ENCODE measurements around the gene DLK1.

The DLK1 gene

DNA sequence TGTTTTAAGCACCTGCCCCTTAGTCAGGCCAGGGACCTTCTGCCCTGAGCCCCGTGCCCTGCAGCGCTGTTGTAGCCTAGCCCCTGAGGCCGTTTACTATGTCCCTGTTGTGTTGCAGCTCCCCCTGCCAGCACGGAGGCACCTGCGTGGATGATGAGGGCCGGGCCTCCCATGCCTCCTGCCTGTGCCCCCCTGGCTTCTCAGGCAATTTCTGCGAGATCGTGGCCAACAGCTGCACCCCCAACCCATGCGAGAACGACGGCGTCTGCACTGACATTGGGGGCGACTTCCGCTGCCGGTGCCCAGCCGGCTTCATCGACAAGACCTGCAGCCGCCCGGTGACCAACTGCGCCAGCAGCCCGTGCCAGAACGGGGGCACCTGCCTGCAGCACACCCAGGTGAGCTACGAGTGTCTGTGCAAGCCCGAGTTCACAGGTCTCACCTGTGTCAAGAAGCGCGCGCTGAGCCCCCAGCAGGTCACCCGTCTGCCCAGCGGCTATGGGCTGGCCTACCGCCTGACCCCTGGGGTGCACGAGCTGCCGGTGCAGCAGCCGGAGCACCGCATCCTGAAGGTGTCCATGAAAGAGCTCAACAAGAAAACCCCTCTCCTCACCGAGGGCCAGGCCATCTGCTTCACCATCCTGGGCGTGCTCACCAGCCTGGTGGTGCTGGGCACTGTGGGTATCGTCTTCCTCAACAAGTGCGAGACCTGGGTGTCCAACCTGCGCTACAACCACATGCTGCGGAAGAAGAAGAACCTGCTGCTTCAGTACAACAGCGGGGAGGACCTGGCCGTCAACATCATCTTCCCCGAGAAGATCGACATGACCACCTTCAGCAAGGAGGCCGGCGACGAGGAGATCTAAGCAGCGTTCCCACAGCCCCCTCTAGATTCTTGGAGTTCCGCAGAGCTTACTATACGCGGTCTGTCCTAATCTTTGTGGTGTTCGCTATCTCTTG is 7.6 kb downstream of the DLK1 start:
- no peak for DNase-seq

- no peak for DNase-seq
These were observed 8.6 kb downstream of the DLK1 start for GRCh38 chr14:100735271-100735670.

DNA sequence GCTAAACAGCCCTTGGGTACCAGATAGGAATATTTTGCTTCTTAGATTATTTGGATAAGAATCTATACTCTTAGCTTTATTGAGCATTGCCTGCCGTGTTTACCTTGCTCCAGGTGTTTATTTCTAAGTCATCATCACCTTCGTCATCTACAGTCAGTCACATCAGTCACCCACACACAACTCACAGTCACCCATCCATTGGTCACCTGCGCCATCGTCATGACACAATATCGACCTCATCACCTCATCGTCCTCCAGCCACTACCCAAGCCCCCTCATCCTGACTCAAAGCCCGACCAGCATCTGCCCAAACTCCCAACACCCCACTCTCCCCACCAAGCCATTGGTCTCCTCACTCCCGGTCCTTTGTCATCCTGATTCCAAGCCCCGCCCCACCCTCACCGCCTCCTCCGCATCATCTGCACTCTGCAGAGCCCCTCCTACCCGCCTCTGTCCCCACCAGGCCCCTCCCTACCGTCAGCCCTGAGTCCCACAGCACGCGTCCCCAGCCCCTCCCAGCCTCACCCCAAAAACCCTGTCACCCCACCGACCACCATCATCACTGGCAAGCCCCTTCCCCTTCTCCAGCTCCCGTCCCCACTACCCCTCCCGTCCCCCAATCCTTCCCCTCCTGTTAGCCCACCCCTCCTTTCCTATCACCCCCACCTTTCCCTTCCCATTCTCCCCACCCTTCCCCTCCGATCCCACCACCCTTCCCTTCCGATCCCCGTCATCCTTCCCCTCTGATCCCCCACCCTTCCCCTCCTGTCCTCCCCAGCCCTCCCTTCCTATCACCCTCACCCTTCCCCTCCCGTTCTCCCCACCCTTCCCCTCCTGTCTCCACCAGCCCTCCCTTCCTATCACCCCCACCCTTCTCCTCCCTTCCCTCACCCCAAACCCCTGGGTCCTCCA is 9.8 kb downstream of the DLK1 start:
- no peak for DNase-seq

DNA sequence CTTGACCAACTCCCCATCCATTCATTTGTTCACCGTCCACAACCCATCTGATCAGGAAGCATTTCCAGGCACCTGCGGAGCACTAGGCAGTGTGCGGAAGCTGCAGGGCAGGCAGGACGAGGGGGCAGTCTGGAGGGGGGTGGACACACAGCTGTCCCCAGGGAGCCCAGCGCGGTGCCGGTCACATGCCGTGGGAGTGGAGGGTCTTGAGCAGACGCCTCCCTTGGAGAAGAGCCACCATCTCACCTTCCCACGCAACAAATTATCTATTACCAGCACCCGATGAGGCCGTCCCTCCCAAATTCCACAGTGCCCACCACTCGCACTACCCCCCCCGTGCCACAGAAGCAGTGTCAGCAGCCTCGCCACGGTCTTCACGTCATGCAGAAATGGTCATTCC is 10.8 kb downstream of the DLK1 start:
- no peak for DNase-seq

DNA sequence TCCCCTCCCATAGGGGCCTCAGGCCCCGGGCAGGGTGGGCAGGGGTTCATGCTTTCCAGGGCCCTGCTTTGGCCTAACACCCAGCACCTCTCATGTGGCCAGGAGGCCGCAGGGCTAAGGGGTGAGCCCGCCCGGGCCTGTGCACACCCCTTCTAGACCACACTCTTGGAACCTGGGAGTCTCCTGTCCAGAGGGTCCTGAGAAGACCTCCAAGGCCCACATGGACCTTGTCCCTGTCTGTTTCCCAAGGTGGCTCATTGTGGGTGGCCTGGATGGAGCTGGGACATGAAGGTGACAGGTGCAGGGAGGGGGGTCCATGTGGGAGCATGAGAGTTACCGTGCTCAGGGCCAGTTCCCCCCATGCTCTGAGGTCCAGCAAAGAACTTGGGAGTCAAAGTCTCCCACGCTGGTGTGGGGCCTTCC is 11.6 kb downstream of the DLK1 start:
- DNase-seq = no peak

DNA sequence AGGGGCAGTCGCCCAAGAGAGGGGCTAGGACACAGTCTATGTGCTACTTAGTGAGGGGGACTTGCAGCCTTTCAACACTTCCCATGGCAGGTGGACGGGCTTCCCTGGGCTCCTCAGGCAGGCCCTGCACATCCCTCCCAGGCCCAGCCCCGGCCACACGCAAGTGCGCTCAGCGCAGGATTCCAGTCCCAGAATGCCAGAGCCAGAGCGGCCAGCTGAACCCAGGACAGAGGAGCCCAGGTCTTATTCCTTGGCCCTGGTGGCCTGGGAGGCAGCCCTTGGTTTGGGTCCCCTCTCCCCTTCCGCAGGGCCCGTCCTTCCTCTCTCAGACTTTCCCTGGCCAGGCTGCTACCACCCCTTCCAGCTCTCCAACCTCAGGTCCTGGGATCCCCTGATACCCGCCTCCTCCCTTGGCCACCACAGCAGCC is 12.0 kb downstream of the DLK1 start:
- DNase-seq = no peak

GRCh38 chr14:100739306-100739705 is 12.6 kb downstream of the DLK1 start:
- no peak for DNase-seq

- no peak for DNase-seq
These were observed 13.6 kb downstream of the DLK1 start for GRCh38 chr14:100740196-100740825.

DNA sequence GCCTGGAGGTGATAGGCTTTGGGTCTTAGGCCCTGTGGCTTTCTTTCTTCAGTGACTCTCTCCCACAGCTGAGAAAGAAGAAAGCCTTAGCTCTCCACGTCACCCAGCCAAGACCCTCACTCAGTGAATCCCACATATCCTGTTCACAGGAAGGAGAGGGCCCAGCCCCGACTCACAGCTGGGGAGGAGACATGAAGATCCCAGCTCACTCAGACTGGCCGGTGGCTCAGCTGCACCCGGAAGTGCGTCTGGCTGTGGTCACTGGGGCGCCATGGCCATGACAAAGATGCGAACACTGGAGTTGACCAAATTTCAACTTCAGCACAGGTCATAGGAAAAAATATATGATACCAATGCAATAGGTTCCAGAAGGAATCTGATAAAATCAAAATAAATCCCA is 14.2 kb downstream of the DLK1 start:
- DNase-seq = no peak

DNA sequence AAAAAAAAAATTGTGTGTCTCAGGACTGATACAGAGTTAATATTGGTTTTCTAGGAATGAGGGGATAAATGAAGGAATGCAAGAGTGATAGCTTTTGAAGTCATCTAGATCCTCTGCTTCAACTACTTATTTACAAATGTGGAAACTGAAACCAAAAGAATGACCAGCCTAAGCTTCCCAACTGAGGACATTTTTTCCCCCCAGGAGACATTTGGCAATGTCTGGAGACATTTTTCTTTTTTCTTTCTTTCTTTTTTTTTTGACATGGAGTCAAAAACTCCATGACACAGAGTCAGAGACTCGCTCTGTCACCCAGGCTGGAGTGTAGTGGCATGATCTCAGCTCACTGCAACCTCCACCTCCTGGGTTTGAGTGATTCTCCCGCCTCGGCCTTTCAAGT is 15.3 kb downstream of the DLK1 start:
- DNase-seq = no peak

GRCh38 chr14:100746326-100746725 is 19.6 kb downstream of the DLK1 start:
- DNase-seq = no peak

DNA sequence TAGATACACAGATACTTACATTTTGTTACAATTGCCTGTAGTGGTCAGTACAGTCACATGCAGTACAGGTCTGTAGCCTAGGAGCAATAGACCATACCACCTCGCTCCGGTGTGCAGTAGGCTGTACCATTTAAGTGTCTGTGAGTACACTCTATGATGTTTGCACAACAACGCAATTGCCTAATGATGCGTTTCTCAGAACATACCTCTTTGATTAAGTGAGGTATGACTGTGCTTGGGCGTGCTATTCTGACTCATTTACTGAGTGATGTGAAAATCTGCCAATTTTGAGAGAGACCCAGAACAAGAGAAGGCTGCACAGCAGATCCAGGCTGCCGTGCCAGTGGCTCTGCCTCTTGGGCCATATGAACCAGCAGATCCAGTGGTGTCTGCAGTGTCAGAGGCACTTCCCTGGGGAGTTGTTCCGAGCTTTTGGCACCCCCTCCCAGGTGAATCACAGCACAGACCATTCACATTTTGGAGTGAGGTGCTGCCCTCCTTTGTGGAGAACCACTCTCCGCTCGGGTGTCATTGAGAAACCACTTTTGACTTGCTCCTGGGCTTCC is 20.4 kb downstream of the DLK1 start:
- DNase-seq = no peak

GRCh38 chr14:100747736-100748135 is 21.0 kb downstream of the DLK1 start:
- no peak for DNase-seq

- no peak for DNase-seq
These were observed 21.7 kb downstream of the DLK1 start for GRCh38 chr14:100748403-100748802.

GRCh38 chr14:100748944-100749343 is 22.3 kb downstream of the DLK1 start:
- no peak for DNase-seq

- DNase-seq = no peak
These were observed 23.4 kb downstream of the DLK1 start for GRCh38 chr14:100749967-100750597.

GRCh38 chr14:100750762-100751699 is 24.3 kb downstream of the DLK1 start:
- DNase-seq = no peak

DNA sequence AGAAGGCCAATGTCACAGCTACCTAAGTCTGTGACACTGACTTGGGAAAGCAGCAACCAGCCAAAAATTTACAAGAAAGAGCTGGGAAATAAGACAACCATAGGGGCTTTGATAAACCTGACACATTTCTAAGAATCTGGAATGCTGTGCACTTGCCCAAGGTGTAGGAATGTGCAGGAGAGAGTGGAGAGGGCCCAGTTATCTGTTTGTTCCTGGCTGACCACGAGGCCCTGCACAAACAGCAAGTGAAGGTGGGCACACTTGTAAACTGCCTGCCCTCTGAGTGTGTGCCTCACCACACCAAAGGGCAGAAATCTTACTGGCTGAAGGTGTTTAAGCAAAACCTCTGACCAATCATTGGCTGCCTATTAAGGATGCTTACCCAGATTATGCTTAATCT is 27.3 kb downstream of the DLK1 start:
- no peak for DNase-seq

- no peak for DNase-seq
These were observed 29.0 kb downstream of the DLK1 start for GRCh38 chr14:100755649-100756048.

DNA sequence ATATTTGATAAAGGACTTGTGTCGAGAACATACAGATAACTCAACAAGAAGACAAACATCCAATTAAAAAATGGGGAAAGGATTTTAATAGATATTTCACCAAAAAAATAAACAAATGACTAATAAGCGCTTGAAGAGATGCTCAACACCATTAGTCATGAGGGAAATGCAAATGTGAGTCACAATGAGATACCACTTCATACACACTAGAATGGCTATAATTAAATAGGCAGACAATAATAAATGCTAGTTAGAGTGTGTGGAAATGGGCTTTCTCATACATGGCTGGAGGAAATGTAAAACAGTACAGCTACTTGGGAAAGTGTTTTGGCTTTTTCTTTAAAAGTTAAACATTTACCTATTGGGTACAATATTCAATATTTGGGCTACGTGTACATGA is 34.8 kb downstream of the DLK1 start:
- no peak for DNase-seq

DNA sequence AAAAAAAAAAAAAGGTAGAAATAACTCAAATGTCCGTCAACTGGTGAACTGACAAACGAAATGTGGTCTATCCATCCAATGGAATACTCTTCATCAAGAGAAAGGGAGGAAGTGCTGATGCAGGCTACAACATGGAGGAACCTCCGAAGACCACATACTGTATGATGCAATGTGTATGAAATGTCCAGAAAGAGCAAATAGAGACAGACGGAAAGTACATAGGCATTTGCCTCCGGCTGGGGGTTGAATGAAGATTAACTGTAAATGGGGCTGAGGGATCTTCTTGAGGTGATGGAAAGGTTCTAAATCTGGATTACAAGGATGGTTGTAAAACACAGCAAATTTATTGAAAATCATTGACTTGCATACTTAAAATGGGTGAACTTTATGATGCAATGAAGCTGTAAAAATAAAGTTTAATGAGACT is 35.4 kb downstream of the DLK1 start:
- no peak for DNase-seq
